Kidney (tissue), 14 donors: Measurements from ENCODE around the gene LTBP2. TPM values are rescaled to one million over a fixed set of nuclear protein-coding genes. Genes with fewer than 3 reads are reported as not detected.

Experiments used
- DNase-seq, 5 donors: peaks; one replicate each; pipeline ENCODE4 v3.0.0-alpha.2; 2013 to 2020
- FAIRE-seq: peaks from 2 replicates; lab custom pipeline; 2012; peaks lifted over from hg19 to GRCh38; lab: Jason Lieb, UNC
- H3K27ac ChIP-seq, 2 donors: one replicate each; pipeline ENCODE4 v1.7.0; 2013; ENCODE audit warnings: low read depth in 2 of 2, low read length in 2 of 2, inconsistent platforms in 1 of 2
- H3K27me3 ChIP-seq: one replicate; pipeline ENCODE4 v1.7.1; 2013; ENCODE audit warnings: low read length, inconsistent platforms; ENCODE audit not compliant: control insufficient read depth, insufficient read depth
- H3K36me3 ChIP-seq, 3 donors: one replicate each; pipeline versions ENCODE4 v1.7.0 to v1.7.1; 2013; ENCODE audit warnings: low read length in 3 of 3, control low read depth in 1 of 3, inconsistent platforms in 1 of 3; ENCODE audit not compliant: insufficient read depth in 3 of 3, control insufficient read depth in 2 of 3
- H3K4me1 ChIP-seq, 3 donors: one replicate each; pipeline versions ENCODE4 v1.7.0 to v1.7.1; 2013; ENCODE audit warnings: low read length in 3 of 3, inconsistent platforms in 1 of 3, low read depth in 1 of 3; ENCODE audit not compliant: control insufficient read depth in 2 of 3, insufficient read depth in 2 of 3
- H3K4me3 ChIP-seq, 3 donors: one replicate each; pipeline versions ENCODE4 v1.7.0 to v1.8.1; 2013; ENCODE audit warnings: low read length in 3 of 3, control low read depth in 1 of 3, inconsistent platforms in 1 of 3
- H3K9ac ChIP-seq, 3 donors: one replicate each; pipeline versions ENCODE4 v1.7.0 to v1.7.1; 2013; ENCODE audit warnings: low read length in 3 of 3, control low read depth in 1 of 3, inconsistent platforms in 1 of 3
- H3K9me3 ChIP-seq, 3 donors: one replicate each; pipeline versions ENCODE4 v1.7.0 to v1.7.1; 2013; ENCODE audit warnings: low read length in 3 of 3, control low read depth in 1 of 3, inconsistent platforms in 1 of 3; ENCODE audit not compliant: control insufficient read depth in 2 of 3, insufficient read depth in 1 of 3
- intact Hi-C: fragments of 100-400 bp; cut with DNase I; formaldehyde crosslinking; loops from one replicate; pipeline ENCODE4 v1.11.1; 2022
- polyA plus RNA-seq: library from polyadenylated mRNA; stranded (reverse); fragments of 350-450 nt; fragmentation: Illumina TruSeq; extraction: RNeasy Lipid Tissue Mini Kit (QIAGEN cat#74804); gene quantifications from one replicate; pipeline ENCODE4 v1.2.3, GENCODE V29; 2014; ENCODE audit warnings: low read depth, low replicate concordance; ENCODE audit not compliant: insufficient read depth
- total RNA-seq: library from RNA; stranded (reverse); fragmentation: NEBNext Ultra II Directional; extraction: Animal tissue kit (Norgen Biotek cat#: 25700); gene quantifications from one replicate; pipeline ENCODE4 v1.2.1, GENCODE V29; 2021
- TF ChIP-seq, protein P1 (sequence below): IDR thresholded peaks from 3 replicates; pipeline ENCODE4 v1.5.1; 2012; ENCODE audit warnings: mild to moderate bottlenecking, moderate library complexity, borderline replicate concordance; ENCODE audit not compliant: insufficient read depth; ENCODE audit errors: extremely low read depth
- donor health status: control.
- donor health status: control.
- donor health status: control.
- donor health status: control.
- donor health status: control.
- donor health status: DM: yes; HTN: yes; CAD: no.
- donor health status: Normal renal cell carcinoma (clear cell type).

Gene LTBP2
- total and polyA plus RNA-seq, 2 donors from 2014 or later = 2.9 to 10.4 TPM

DNA sequence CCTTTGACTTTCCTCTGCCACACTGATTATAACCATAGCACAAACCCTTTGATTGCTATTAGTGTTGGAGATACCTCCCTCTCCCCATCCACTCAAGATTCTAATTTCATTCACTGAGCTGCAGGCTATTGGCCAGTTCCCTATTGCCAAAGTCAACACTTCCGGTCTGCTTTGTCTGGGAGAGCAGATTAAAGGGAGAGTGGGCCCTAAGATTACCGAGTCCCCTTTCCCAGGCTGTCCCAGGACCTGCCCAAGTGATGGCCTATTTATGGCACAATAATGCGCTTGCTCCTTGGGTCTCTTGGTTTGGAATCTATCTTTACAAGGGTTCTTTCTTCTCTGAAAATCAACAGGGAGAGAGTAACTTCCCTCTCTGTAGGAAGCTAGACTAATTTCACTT, 42.9 kb upstream of the LTBP2 start:
- no peaks in the 10 kb centered on the region for H3K27me3 ChIP-seq
- intact Hi-C loops = no loop called here
- DNase-seq = no peak
- no peak for FAIRE-seq
- peaks cover 0 to 3% (median 0%) of the 10 kb centered on the region in 3 donors for H3K36me3 ChIP-seq
- no peak overlapping the region for H3K4me3 ChIP-seq
- peaks cover 0 to 5% (median 0%) of the 10 kb centered on the region in 3 donors for H3K4me1 ChIP-seq
- no peak overlapping the region for H3K27ac ChIP-seq
- no peaks in the 10 kb centered on the region for H3K9me3 ChIP-seq
- H3K9ac ChIP-seq = no peak overlapping the region
- TF ChIP-seq, protein P1, sequence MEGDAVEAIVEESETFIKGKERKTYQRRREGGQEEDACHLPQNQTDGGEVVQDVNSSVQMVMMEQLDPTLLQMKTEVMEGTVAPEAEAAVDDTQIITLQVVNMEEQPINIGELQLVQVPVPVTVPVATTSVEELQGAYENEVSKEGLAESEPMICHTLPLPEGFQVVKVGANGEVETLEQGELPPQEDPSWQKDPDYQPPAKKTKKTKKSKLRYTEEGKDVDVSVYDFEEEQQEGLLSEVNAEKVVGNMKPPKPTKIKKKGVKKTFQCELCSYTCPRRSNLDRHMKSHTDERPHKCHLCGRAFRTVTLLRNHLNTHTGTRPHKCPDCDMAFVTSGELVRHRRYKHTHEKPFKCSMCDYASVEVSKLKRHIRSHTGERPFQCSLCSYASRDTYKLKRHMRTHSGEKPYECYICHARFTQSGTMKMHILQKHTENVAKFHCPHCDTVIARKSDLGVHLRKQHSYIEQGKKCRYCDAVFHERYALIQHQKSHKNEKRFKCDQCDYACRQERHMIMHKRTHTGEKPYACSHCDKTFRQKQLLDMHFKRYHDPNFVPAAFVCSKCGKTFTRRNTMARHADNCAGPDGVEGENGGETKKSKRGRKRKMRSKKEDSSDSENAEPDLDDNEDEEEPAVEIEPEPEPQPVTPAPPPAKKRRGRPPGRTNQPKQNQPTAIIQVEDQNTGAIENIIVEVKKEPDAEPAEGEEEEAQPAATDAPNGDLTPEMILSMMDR = no peak

DNA sequence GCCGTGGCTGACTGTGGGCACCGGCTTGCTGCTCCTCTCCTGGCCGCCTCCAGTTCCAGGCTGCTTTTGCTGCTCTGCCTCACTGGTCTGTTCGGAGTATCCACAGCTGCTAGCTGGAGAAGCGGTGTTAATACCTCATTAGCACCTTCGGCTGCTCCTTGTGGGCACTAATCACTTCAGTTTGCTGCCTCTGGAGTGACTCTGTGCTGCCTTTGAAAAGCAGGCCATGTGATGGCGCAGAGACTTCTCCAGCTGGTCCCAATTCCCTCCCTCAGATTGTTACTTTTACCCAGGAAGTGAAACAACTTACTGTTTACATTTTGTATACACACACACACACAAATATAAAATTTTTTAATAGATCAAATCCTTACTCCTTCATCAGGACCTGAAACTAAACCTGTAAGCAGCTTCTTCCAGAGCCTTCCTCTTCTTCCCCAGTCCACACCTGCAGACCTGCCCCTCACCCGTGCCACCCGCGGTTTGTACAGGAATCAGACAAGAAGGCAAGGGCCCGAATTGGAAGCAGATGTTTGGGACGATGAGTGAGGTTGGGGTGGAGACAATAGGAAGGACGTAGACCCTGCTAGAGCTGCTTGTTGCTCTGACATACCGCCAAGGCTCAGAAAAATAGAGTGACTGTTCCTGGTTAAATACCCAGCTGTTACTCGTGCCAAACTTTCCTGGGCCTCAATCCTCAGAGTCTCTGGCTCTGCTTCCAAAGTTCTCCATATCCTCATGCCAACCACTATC, 41.5 kb upstream of the LTBP2 start:
- Histone ChIP-seq H3K4me1 (peaks cover 0 to 12% (median 3%) of the 10 kb centered on the region in 3 donors), H3K27ac (no peak overlapping the region), H3K9me3 (no peaks in the 10 kb centered on the region), H3K4me3 (no peak overlapping the region), H3K9ac (no peak overlapping the region), H3K27me3 (no peaks in the 10 kb centered on the region), H3K36me3 (peaks cover 0 to 3% (median 0%) of the 10 kb centered on the region in 3 donors)
- FAIRE-seq (no peak), DNase-seq (no peak)
- intact Hi-C loops = no loop called here
- TF ChIP-seq, protein P1 = no peak

DNA sequence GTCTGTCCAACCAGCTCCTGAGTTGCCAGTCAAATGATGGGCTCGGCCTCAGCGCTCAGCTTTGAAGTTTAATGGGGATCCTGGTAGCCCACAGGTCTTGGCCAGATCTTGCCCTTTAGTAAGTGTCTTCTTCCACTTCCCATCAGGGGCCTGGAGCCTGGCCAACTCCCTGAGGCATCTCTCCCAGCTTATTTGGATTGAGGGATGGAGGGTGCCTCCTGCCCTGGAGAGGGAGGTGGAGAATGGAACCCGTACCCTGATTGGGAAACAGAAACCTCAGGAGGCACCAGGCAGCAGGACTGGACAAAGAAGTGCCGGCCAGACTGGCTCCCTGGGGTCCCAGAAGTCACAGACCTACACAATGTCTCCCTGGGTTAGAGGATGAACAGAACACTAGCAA, 40.5 kb upstream of the LTBP2 start:
- peaks cover 0 to 20% (median 12%) of the 10 kb centered on the region in 3 donors for H3K4me1 ChIP-seq
- H3K9ac ChIP-seq = no peak overlapping the region
- no peak overlapping the region for H3K27ac ChIP-seq
- no peak overlapping the region for H3K4me3 ChIP-seq
- DNase-seq (no peak), FAIRE-seq (no peak)
- no peaks in the 10 kb centered on the region for H3K27me3 ChIP-seq
- peaks cover 0 to 3% (median 0%) of the 10 kb centered on the region in 3 donors for H3K36me3 ChIP-seq
- intact Hi-C loops = no loop called here
- H3K9me3 ChIP-seq = no peaks in the 10 kb centered on the region
- TF ChIP-seq, protein P1 = no peak
